ENCODE results near the gene QSOX1.

Gene QSOX1

GRCh38 chr1:180182643-180183311 is 28.1 kb downstream of the QSOX1 start:
- DNase-seq, result no peak
- in situ Hi-C loops (cut with MboI; ENCODE audit: low pct_unique_long_range_greater_than_20kb, low sequenced_read_pairs), result no loop called here

GRCh38 chr1:180183426-180183825 is 28.8 kb downstream of the QSOX1 start:
- no peak for DNase-seq
- in situ Hi-C loops (cut with MboI; ENCODE audit: low pct_unique_long_range_greater_than_20kb, low sequenced_read_pairs), result no loop called here

GRCh38 chr1:180184041-180184440 is 29.4 kb downstream of the QSOX1 start:
- in situ Hi-C loops (cut with MboI; ENCODE audit: low pct_unique_long_range_greater_than_20kb, low sequenced_read_pairs), result no loop called here
- no peak for DNase-seq

- DNase-seq, result no peak
- in situ Hi-C loops (cut with MboI; ENCODE audit: low pct_unique_long_range_greater_than_20kb, low sequenced_read_pairs), result no loop called here
These were observed 30.6 kb downstream of the QSOX1 start for GRCh38 chr1:180185281-180185680.

- in situ Hi-C loops (cut with MboI; ENCODE audit: low pct_unique_long_range_greater_than_20kb, low sequenced_read_pairs), result no loop called here
- DNase-seq, result no peak
These were observed 31.4 kb downstream of the QSOX1 start for GRCh38 chr1:180185971-180186645.

GRCh38 chr1:180186831-180187230 is 32.2 kb downstream of the QSOX1 start:
- in situ Hi-C loops (cut with MboI; ENCODE audit: low pct_unique_long_range_greater_than_20kb, low sequenced_read_pairs), result no loop called here
- no peak for DNase-seq

- no peak for DNase-seq
- in situ Hi-C loops (cut with MboI; ENCODE audit: low pct_unique_long_range_greater_than_20kb, low sequenced_read_pairs), result no loop called here
These were observed 33.0 kb downstream of the QSOX1 start for GRCh38 chr1:180187626-180188025.

- DNase-seq, result peak; percentile 58
- in situ Hi-C loops (cut with MboI; ENCODE audit: low pct_unique_long_range_greater_than_20kb, low sequenced_read_pairs), result no loop called here
These were observed 33.4 kb downstream of the QSOX1 start for GRCh38 chr1:180188091-180188506.

- in situ Hi-C loops (cut with MboI; ENCODE audit: low pct_unique_long_range_greater_than_20kb, low sequenced_read_pairs), result no loop called here
These were observed 34.1 kb downstream of the QSOX1 start for GRCh38 chr1:180188684-180189175.

GRCh38 chr1:180190091-180190490 is 35.4 kb downstream of the QSOX1 start:
- in situ Hi-C loops (cut with MboI; ENCODE audit: low pct_unique_long_range_greater_than_20kb, low sequenced_read_pairs), result no loop called here
- DNase-seq, result no peak

More at GRCh38 chr1:180188684-180189175, 34.1 kb downstream of the QSOX1 start:
- DNase-seq, result no peak

GRCh38 chr1:180192172-180192571 is 37.5 kb downstream of the QSOX1 start:
- in situ Hi-C loops (cut with MboI; ENCODE audit: low pct_unique_long_range_greater_than_20kb, low sequenced_read_pairs), result no loop called here
- peak; percentile 29 for DNase-seq

- in situ Hi-C loops (cut with MboI; ENCODE audit: low pct_unique_long_range_greater_than_20kb, low sequenced_read_pairs), result no loop called here
- no peak for DNase-seq
These were observed 38.7 kb downstream of the QSOX1 start for GRCh38 chr1:180193141-180194047.

- in situ Hi-C loops (cut with MboI; ENCODE audit: low pct_unique_long_range_greater_than_20kb, low sequenced_read_pairs), result no loop called here
These were observed 39.4 kb downstream of the QSOX1 start for GRCh38 chr1:180194048-180194425.

GRCh38 chr1:180194546-180195207 is 40.0 kb downstream of the QSOX1 start:
- in situ Hi-C loops (cut with MboI; ENCODE audit: low pct_unique_long_range_greater_than_20kb, low sequenced_read_pairs), result no loop called here
- no peak for DNase-seq

More at GRCh38 chr1:180194048-180194425, 39.4 kb downstream of the QSOX1 start:
- DNase-seq, result no peak

GRCh38 chr1:180195401-180195800 is 40.7 kb downstream of the QSOX1 start:
- no peak for DNase-seq
- in situ Hi-C loops (cut with MboI; ENCODE audit: low pct_unique_long_range_greater_than_20kb, low sequenced_read_pairs), result no loop called here

GRCh38 chr1:180195916-180196315 is 41.2 kb downstream of the QSOX1 start:
- in situ Hi-C loops (cut with MboI; ENCODE audit: low pct_unique_long_range_greater_than_20kb, low sequenced_read_pairs), result no loop called here
- no peak for DNase-seq

- DNase-seq, result no peak
- in situ Hi-C loops (cut with MboI; ENCODE audit: low pct_unique_long_range_greater_than_20kb, low sequenced_read_pairs), result no loop called here
These were observed 41.9 kb downstream of the QSOX1 start for GRCh38 chr1:180196436-180197003.

- DNase-seq, result no peak
- in situ Hi-C loops (cut with MboI; ENCODE audit: low pct_unique_long_range_greater_than_20kb, low sequenced_read_pairs), result no loop called here
These were observed 42.6 kb downstream of the QSOX1 start for GRCh38 chr1:180197231-180197630.

GRCh38 chr1:180198196-180198595 is 43.5 kb downstream of the QSOX1 start:
- DNase-seq, result no peak
- in situ Hi-C loops (cut with MboI; ENCODE audit: low pct_unique_long_range_greater_than_20kb, low sequenced_read_pairs), result no loop called here
